Hematopoietic multipotent progenitor cell treated with erythropoietin and hydrocortisone succinate and interleukin-3 and kit ligand, for 8 days (in vitro differentiated cells): Measurements from ENCODE around the gene GAS6.

ENCODE experiments used
- DNase-seq: peaks from one replicate; pipeline ENCODE4 v3.0.0-alpha.2; 2015

The GAS6 gene

DNA sequence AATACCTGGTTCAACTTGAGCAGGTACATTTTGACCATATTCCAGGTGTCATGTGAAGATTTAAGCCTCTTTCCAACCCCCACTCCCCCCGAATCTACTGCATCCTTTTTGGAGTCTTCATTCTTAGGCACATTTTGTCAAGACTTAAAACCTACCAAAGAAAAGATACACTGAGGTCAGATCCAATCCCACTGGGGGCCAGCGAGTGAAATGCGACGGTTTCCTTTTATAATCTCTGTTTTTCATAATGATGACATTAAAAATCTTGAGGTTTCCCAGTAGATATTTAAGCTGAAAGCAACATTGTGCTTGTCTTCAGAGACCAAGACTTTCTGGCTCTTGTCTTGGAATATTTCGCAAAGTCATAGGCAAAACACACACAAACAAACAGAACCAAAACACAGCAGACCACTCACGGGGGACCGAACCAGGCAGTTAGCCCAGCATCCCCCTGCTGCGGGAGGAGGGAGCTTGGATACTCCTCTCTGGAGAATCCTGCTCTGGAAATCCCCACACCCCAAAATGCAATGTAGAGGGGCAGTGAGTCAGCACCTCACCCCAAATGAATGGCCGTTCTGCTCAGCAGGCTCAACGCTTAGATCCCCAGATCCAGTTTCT lies 506 bp upstream of the GAS6 start:
- DNase-seq: no peak

DNA sequence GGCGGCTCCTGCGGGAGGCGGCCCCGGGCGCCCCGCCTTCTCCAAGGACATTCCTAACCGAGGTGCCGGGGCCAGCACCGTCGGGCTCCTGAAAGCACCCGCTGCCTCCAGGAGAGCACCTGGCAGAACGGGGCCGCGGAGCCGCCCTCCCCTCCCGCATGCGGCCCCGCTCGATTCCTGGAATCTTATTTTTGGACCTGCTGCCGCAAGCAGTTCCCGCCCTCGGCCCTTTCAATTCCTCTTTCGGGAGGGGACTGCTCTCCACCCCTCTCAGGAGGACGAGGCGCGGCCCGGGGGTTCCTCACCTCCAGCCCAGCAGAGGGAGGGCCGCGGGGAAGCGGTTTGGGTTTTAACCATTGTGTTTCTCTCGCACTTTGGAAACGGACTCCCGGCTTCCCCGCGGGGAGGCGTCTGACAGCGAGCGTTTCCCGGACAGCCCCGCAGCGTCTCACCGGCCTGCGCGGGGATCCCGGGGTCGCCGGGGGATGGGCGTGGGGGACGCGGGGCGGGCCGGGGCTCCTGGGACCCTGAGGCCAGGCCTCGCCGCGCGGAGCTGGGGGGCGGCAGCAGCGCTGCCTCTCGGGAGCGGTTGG lies 849 bp downstream of the GAS6 start:
- DNase-seq: no peak

DNA sequence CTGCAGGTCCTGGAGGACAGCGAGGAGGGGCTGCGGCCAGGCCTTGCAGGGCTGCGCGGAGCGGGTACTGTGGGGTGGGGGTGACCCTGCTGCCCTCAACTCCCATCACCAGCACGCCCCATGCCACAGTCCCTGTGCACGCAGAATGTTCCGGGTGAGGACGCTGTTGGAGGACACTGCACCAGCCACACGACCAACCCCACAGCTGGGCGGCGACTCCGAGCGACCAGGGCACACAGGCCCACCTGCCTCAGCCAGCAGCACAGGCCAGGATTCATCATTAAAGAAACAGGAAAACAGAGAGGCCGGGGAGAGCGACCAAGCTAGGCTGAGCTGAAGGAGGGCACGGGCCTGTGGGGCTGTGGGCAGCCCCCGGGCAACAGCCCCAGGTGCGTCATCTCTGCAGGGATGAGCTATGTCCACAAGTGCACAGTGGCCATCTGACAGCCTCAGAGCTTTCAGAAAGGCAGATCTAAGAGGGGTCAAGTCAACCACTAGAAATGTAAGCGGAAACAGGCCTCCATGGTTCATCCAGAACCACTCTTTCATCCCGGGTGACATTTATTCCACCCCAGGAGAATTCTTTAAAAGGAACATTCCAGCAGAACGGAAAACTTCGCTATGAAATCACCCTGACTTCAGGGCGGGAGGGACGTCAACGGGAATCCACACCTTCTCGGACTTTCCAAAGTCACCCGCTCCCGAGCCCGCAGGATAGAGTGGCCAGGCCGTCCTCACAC lies 1.5 kb downstream of the GAS6 start:
- DNase-seq: no peak

DNA sequence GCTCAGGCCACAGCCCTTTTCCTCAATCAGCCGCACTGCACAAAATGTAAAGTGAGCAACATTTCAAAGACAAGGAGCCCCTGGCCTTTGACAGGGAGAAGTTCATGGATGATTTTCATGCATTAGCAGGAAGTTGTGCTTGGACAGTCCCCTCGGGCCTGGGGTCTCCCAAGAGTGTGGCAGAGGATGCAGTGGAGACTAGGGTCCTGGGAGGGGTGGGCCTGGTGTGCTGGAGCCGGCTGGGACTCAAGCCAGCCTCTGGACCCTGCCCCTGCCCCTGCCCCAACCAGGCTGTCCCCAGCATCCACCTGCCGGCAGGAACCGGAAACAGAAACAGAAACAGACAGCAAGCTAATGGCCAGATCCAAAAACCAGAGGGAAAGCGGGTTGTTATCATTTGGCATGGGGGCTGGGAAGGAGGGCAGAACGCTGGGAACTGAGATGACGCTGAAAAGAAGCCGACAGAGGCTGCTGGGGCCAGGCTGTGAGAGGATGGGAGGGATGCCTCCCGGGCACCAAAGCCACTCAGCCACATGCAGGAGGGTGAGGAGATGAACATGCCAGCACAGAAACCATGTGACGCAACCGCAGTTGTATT lies 2.3 kb downstream of the GAS6 start:
- no peak for DNase-seq

DNA sequence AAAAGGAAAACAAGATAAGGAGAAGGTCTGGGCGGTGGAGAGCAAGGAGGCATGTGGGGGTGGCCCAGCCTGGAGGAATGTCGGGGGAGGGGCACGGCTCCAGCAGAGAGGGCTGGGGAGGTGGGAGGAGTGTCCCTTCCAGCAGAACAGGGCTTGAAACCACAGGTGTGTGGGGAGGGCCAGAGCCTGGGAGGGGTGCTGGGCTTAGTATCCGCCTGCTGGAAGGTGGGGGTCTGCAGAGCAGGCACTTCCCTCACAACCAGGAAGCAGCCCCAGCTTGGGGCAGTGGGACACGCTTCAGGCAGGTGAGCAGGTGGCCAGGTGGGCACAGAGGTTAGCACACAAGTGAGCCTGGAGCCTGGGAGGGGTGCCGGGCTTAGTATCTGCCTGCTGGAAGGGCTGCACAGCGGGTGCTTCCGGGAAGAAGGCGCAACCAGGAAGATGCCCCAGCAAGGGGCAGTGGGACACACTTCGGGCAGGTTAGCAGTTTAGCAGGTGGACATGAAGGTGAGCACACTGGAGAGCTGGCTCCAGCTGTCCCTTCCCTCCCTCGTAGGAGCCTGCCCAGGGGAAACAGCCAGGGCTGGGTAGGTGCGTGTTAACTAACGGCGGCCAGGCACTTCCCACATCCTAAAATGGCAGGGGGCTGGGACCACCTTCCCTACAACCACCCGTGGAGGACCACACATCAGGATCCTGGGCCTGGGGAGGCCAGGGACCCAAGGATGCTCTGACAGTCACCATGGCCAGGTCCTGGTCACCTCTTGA lies 3.0 kb downstream of the GAS6 start:
- no peak for DNase-seq

DNA sequence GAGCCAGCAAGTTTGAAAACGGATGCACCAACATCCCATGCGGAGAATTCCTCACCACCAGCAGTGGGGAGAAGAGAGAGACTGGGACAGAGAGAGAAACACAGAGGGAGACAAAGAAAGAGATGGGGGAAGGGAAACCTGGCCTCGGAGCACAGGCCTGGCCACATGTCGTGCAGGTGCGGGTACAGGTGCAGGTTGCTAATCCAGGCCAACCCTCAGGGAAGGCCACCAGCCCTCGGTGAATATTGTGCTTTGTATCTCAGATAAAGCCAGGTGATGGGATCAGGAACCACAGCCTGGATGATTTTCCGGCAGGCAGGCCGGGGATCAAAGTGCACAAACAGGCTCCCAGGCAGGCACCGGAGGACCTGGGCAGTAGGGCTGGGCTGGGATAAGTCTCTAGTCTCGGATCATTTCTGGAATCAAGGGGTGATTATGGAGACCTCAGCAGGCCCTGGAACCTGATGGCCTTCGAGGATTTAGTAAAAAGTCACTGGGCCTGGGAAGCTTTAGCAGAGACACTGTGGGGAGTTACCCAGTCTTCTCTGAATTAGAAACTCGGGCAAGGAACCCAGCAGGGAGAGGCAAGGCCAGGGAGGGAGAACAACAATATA lies 3.7 kb downstream of the GAS6 start:
- DNase-seq: no peak

GRCh38 chr13:113859311-113860050 lies 4.4 kb downstream of the GAS6 start:
- DNase-seq: no peak

GRCh38 chr13:113857531-113858195 lies 6.2 kb downstream of the GAS6 start:
- no peak for DNase-seq

GRCh38 chr13:113856716-113857065 lies 7.2 kb downstream of the GAS6 start:
- no peak for DNase-seq

- no peak for DNase-seq
Measured at GRCh38 chr13:113855931-113856715, 7.8 kb downstream of the GAS6 start.

GRCh38 chr13:113855012-113855921 lies 8.6 kb downstream of the GAS6 start:
- no peak for DNase-seq

GRCh38 chr13:113854238-113855011 lies 9.5 kb downstream of the GAS6 start:
- no peak for DNase-seq

GRCh38 chr13:113853518-113854237 lies 10.2 kb downstream of the GAS6 start:
- DNase-seq: peak; percentile 3

- DNase-seq: no peak
Measured at GRCh38 chr13:113852536-113853517, 11.0 kb downstream of the GAS6 start.

- no peak for DNase-seq
Measured at GRCh38 chr13:113851826-113852535, 11.9 kb downstream of the GAS6 start.

- no peak for DNase-seq
Measured at GRCh38 chr13:113851480-113851803, 12.4 kb downstream of the GAS6 start.
